Measurements from ENCODE around the gene FMC1. TPM values are rescaled to one million over a fixed set of nuclear protein-coding genes. Genes with fewer than 3 reads are reported as not detected.

The FMC1 gene, protein sequence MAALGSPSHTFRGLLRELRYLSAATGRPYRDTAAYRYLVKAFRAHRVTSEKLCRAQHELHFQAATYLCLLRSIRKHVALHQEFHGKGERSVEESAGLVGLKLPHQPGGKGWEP
- 15.7 to 22.0 TPM (median 21.4 TPM) in 5 replicates for total RNA-seq (2022; extraction: Qiagen RNA extraction)

DNA sequence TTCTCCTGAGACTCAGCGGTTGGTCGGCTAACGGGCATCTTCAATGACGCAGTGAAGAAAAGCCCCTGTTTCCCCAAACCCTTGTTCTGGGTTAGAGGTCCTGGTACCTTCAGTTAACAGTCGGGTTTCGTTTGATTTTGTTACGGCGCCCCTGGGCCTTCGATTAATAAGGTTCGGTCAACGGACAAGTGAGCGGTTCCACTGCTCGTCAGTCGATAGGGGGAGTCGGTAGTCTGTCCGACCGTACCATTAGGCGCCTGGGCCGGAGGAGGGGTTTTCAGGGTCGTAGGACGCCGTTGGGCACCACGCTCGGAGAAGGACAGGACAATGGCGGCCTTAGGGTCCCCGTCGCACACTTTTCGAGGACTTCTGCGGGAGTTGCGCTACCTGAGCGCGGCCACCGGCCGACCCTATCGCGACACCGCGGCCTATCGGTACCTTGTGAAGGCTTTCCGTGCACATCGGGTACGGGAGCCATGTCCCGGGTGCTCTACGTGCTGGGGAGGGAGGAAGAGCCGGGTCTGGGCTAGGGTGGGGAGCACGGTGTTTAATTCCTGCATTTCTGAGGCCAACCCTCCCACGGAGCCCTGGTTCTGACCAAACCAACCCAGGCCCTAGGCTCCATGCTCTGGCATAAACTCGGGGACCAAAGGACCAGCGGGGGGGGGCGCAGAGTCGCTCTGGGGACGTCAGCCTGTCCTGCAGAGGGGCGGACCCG, at the start of gene FMC1:
TSS of gene FMC1 (plus strand) at position 280 of the 718 bp plus-strand sequence. CDS start at position 328, 48 bp downstream.

DNA sequence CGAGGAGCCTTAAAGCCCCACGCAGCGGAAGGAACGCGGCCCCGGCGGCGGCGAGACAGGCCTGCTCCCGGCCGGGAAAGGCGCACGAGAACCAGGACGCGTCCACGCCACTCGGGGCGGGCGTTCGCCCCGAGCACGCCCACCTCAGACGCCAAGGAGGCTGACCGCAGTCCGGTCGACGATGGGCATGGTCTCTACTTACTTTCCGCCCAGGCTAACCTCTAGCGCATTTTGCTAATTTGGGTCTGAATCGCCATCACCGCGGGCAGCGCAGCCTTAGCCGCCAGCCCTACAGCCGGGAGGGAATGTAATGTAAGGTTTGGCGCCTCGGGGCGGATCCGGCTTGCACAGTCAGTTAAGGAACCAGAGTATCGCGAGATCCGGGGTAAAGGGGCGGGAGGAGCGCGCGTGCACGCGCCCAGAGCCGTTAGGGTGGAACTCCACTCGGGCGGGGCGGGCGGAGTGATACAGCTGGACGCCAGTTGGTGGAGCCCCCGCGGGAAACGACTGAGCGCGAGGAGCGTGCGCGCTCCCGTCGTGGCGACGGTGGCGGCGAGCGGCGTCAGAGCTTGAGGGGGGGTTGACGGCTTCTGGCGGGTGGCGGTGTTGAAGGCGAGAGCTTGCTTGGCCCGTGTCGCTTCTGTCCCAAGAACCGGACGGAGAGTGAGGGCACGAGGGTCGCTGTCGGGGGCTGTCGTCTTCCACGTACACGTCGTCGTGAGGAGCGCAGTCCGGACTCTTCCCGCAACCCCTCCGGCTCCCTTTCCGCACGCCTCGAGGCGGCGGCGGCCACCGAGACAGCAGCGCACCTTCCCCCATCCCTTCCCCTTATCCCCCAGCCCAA, 18.5 kb downstream of the FMC1 start, which contains the start of gene LUC7L2:
TSS of gene LUC7L2 (plus strand) at position 529 of the 844 bp plus-strand sequence. CDS start 368 bp downstream, outside the sequence.

Other genes starting within 250 kb of the FMC1 start
- gene ZC3HAV1, start 231.6 kb upstream of the FMC1 start, total RNA-seq (2022; extraction: Qiagen RNA extraction), result 29.6 to 42.3 TPM (median 38.2 TPM) in 5 replicates
- gene UBN2, start 110.1 kb upstream of the FMC1 start, total RNA-seq (2022; extraction: Qiagen RNA extraction), result 2.2 to 4.1 TPM (median 3.9 TPM) in 5 replicates
- gene LUC7L2, start 18.6 kb downstream of the FMC1 start, total RNA-seq (2022; extraction: Qiagen RNA extraction), result 27.8 to 44.6 TPM (median 42.3 TPM) in 5 replicates
- gene KLRG2, start 142.3 kb downstream of the FMC1 start, total RNA-seq (2022; extraction: Qiagen RNA extraction), result 0.51 to 0.91 TPM (median 0.62 TPM) in 5 replicates
- gene CLEC2L, start 182.3 kb downstream of the FMC1 start, total RNA-seq (2022; extraction: Qiagen RNA extraction), result 0.06 to 0.33 TPM (median 0.15 TPM) in 4 of 5 replicates, not detected in the other